GM12875 (cell line): ENCODE measurements around the gene PDE4D.

Source experiments
- H3K4me3 ChIP-seq: one replicate; pipeline ENCODE4 v1.5.1; 2011; ENCODE audit warnings: low read depth, low read length, control low read depth
- CTCF ChIP-seq: IDR thresholded peaks from 2 replicates; pipeline ENCODE4 v1.5.1; 2011; ENCODE audit warnings: low read depth, mild to moderate bottlenecking, control low read depth, inconsistent platforms, low read length, moderate library complexity, borderline replicate concordance; ENCODE audit not compliant: insufficient read depth

Gene PDE4D

GRCh38 chr5:59257488-59258400, 635.8 kb downstream of the PDE4D start:
- no peak overlapping the region for H3K4me3 ChIP-seq
- no peak for TF ChIP-seq CTCF

- no peak for TF ChIP-seq CTCF
- no peak overlapping the region for H3K4me3 ChIP-seq
Observed at GRCh38 chr5:59256331-59256730, 637.2 kb downstream of the PDE4D start.

- no peak overlapping the region for H3K4me3 ChIP-seq
- no peak for TF ChIP-seq CTCF
Observed at GRCh38 chr5:59254055-59254687, 639.4 kb downstream of the PDE4D start.

GRCh38 chr5:59253625-59254024, 639.9 kb downstream of the PDE4D start:
- no peak for TF ChIP-seq CTCF
- H3K4me3 ChIP-seq = no peak overlapping the region

- no peak for TF ChIP-seq CTCF
- H3K4me3 ChIP-seq = no peak overlapping the region
Observed at GRCh38 chr5:59251627-59252026, 641.9 kb downstream of the PDE4D start.

DNA sequence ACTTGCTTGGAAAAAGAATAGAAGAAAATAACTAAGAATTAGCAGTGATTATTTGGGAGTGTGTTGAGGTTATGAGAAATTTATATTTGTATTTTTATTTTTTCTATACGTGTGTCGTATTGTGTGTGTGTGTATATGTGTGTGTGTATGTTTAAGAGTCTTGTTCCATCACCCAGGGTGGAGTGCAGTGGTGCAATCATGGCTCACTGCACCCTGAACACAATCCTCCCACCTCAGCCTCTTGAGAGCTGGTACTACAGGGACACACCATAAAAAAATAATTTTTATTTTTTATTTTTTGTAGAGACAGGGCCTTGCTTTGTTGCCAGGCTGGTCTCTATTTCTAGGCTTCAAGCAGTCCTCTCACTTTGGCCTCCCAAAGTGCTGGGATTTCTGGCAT, 643.8 kb downstream of the PDE4D start:
- no peak for TF ChIP-seq CTCF
- no peak overlapping the region for H3K4me3 ChIP-seq

GRCh38 chr5:59249160-59249559, 644.4 kb downstream of the PDE4D start:
- no peak overlapping the region for H3K4me3 ChIP-seq
- TF ChIP-seq CTCF = no peak
